ENCODE measurements around the gene FHIP1A. TPM values are rescaled to one million over a fixed set of nuclear protein-coding genes. Genes with fewer than 3 reads are reported as not detected.

Gene FHIP1A
- total and polyA plus RNA-seq, 2 of the 13 experiments (the other 11 are each of a cell fraction or from before 2014, with no cell fraction given) = 4.1 to 6.2 TPM

- TF ChIP-seq ZNF691 (CRISPR knock-in tag; IDR thresholded peaks at IDR 0.05; ENCODE audit: borderline replicate concordance, low read depth) = no peak
- TF ChIP-seq GPN1 (CRISPR knock-in tag; IDR thresholded peaks at IDR 0.05; ENCODE audit: borderline replicate concordance) = no peak
- TF ChIP-seq TBP (CRISPR knock-in tag; IDR thresholded peaks at IDR 0.05) = no peak
- no peak for TF ChIP-seq RARA (CRISPR knock-in tag; IDR thresholded peaks at IDR 0.05)
- TF ChIP-seq RNF2 (conservative IDR thresholded peaks at IDR 0.05; ENCODE audit: low read depth) = no peak
- no peak for TF ChIP-seq KLF12 (CRISPR knock-in tag; IDR thresholded peaks at IDR 0.05; ENCODE audit: borderline replicate concordance)
- TF ChIP-seq POGZ (CRISPR knock-in tag; IDR thresholded peaks at IDR 0.05) = no peak
- no peak for TF ChIP-seq SMC3 (IDR thresholded peaks at IDR 0.05; ENCODE audit: low read length)
- TF ChIP-seq AFF4 (CRISPR knock-in tag; IDR thresholded peaks at IDR 0.05) = no peak
- TF ChIP-seq AKNA (CRISPR knock-in tag; IDR thresholded peaks at IDR 0.05; ENCODE audit: borderline replicate concordance) = no peak
- no peak for TF ChIP-seq HNF4G (IDR thresholded peaks at IDR 0.05; ENCODE audit: borderline replicate concordance, low read depth, low read length)
- no peak for TF ChIP-seq HNF4G (CRISPR knock-in tag; IDR thresholded peaks at IDR 0.05; ENCODE audit: borderline replicate concordance, low read depth)
- TF ChIP-seq ZNF746 (CRISPR knock-in tag; IDR thresholded peaks at IDR 0.05) = no peak
- peak; percentile 28 for TF ChIP-seq TEAD3 (CRISPR knock-in tag; optimal IDR thresholded peaks at IDR 0.05; ENCODE audit: borderline replicate concordance)
- no peak for TF ChIP-seq TOE1 (CRISPR knock-in tag; IDR thresholded peaks at IDR 0.05)
- TF ChIP-seq EED (CRISPR knock-in tag; IDR thresholded peaks at IDR 0.05) = no peak
- no peak for TF ChIP-seq BRF2 (CRISPR knock-in tag; IDR thresholded peaks at IDR 0.05)
These were observed at the start of gene FHIP1A (continued) for GRCh38 chr4:151408630-151409469.

All from HepG2 (cell line).